Glomerular visceral epithelial cell (primary cell): Measurements from ENCODE around the gene ZNF532.
A peak's percentile ranks its signal among the peaks of the same experiment; 100 is the strongest.

Experiments used
- DNase-seq: peaks from one replicate; pipeline ENCODE4 v3.0.0-alpha.2; 2016; ENCODE audit errors: extremely low spot score

The ZNF532 gene

DNA sequence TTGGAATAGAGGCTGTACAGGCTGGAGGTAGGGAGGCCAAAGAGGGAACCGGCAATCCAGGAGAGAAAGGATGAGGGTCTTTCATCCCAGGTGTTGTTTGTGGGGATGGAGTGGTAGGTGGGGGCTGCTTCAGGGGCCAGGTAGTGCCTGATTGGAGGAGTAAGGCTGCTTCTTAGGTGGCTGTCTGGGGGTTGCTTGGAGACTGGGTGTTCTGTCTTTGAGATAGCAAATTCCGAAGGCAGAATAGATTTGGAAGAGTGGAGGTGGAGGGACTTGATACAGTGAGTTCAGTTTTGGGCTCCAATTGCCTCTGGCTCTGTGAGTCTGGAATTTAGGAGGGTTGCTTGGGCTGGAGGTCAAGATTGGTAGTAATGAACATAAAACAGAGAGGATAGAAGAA is 5.9 kb downstream of the ZNF532 start:
- no peak for DNase-seq

DNA sequence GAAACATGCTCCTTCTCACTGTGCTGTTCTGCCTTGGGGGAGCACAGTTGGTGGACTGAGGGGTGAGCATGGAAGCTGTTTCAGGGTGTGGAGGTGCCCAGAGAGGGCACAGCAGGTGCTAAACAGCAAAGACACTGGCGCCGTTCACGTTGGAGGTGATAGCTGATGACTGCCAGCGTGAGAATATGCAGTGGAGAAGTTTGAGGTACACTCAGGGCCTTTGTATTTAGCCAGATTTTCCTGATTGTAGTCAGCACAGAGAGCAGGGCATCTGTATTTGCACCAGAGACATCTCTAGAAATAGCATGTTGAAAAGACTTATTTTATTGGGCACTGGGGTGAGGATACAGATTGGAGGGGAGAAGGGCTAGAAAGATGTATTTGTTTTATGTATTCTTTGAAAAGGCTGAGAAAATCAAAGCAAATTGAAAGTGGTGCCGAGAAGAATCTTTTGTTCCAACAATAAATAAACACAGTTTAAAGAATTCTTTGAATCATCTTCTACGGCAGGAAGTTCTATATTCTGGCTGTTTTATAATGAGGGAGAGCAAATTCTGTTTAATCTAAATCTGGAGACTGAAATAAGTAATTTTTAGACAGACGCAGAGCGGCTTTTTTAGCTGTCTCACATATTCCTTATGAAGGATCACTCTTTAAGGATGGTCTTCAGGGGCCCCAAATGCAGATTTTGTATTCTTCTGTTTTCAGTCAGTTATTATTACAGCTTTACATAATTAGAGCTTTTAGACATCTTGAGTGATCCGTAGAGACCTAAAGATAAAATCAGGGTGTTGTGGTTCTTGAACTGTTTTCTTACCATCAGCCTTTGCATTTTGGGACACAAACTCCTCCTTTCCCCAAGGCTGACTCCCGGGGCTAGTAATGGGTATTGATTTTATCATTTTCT is 7.1 kb downstream of the ZNF532 start:
- no peak for DNase-seq

- no peak for DNase-seq
These were observed 14.0 kb downstream of the ZNF532 start for GRCh38 chr18:58878640-58879039.

DNA sequence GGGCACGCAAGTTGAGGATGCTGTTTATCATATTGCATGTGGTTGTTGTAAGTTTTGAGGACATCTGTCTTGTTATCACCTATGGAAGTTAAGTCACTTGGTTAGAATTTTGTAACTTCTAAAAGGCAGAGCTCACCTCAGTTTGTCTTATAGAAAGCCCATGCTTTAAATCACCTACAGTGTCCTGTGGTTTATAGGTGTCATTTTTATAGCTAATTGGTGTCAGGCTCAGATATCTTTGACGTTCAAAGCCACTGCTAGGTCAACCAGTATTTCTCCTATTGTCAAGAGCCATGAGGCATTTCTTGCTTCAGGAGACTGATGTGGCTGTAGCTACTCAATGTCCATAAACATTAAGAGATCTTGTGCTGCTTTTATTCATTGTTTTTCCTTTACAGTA is 16.8 kb downstream of the ZNF532 start:
- DNase-seq, result no peak

- DNase-seq, result no peak
These were observed 17.4 kb downstream of the ZNF532 start for GRCh38 chr18:58882044-58882443.

- no peak for DNase-seq
These were observed 18.0 kb downstream of the ZNF532 start for GRCh38 chr18:58882686-58883085.

GRCh38 chr18:58884680-58885079 is 20.0 kb downstream of the ZNF532 start:
- DNase-seq, result no peak

DNA sequence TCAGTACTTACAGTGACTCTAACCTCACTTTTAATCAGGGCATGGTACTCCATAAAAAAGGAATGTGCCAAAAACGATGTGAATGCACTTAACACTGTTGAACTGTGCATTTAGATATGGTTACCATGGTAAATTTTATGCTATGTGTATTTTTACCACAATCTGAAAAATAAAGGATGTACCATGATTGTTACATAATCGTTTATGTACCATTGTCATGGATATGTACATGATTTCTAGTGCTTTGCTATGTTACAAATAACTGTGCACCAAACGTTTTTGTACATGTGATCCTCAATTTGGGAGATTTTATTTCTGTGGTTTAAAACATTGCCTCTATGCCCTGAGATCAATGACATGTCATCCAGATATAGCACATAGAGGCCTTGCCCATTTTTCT is 21.8 kb downstream of the ZNF532 start:
- DNase-seq, result no peak

- no peak for DNase-seq
These were observed 22.4 kb downstream of the ZNF532 start for GRCh38 chr18:58886864-58887612.

GRCh38 chr18:58887613-58887963 is 22.9 kb downstream of the ZNF532 start:
- peak; percentile 89 for DNase-seq

GRCh38 chr18:58891776-58892175 is 27.1 kb downstream of the ZNF532 start:
- no peak for DNase-seq

GRCh38 chr18:58892488-58892887 is 27.8 kb downstream of the ZNF532 start:
- DNase-seq, result no peak

GRCh38 chr18:58893388-58894099 is 28.9 kb downstream of the ZNF532 start:
- peak; percentile 46 for DNase-seq

GRCh38 chr18:58894930-58895329 is 30.3 kb downstream of the ZNF532 start:
- no peak for DNase-seq

DNA sequence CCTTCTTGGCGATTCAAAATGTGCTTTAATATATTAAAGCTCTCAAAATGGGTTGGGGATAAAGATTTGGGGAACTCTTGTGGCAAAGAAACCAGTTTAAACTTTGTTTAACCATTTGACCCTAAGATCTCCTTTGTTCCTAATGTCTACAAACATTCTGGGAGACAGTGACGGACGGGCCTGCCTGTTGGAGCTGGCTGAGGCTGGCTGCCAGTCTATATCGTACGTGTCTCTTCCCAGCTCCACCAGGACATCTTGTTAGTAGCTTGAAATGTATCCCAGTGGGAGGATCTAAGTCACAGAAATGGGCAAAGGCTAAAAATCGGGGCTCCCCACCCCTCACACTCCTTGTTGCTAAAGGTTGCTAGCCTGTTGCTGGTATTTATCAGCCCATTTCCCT is 30.7 kb downstream of the ZNF532 start:
- no peak for DNase-seq

DNA sequence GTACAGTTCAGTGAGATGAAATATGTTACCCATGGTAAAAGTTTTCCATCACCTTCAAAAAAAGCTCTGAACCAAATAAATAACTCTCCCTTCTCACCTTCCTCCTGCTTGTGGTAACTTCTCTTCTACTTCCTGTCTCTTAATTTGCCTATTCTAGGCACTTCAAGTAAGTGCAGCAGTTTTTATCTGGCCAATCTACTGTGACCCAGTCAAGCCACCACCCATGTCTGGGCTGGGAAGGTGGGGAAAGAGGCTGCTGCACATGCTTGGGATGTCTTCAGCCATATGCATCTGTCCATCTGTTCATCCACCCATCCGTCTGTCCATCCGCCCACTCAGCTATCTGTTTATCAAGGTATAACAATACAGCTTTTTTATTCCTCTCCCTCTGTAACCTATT is 31.6 kb downstream of the ZNF532 start:
- no peak for DNase-seq

- no peak for DNase-seq
These were observed 32.2 kb downstream of the ZNF532 start for GRCh38 chr18:58896734-58897508.

- no peak for DNase-seq
These were observed 33.5 kb downstream of the ZNF532 start for GRCh38 chr18:58898010-58898799.

DNA sequence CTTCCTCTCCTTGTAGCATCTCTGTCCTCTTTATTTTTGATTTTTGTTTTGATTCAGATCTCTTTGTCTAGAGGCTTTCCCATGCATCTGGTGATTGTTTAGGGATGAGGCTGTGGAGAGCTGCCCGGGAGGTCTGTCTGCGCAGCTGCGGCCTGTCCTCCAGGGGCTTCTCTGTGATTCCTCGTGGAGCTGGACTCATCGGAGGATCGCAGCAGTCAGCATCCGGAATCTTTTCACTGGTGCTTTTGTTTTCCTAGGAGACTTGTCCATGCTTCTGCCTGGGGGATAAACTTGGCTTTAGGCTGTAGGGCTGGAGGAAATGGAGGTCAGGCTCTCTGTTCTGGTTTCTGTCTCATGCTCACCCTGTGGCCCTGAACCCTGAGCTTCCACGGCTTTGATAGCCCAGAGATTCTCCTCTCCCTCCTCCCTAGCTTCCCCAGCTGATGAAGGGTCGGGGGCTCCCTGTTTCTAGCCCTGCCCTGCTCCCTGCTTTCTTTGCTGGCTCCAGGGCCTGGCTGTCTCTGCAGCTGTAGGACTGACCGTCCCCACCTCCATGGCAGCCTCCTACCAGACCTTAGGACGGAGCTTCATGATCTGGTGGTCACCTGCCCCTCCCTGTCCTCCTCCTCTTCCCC is 35.5 kb downstream of the ZNF532 start:
- no peak for DNase-seq

GRCh38 chr18:58901143-58901542 is 36.5 kb downstream of the ZNF532 start:
- no peak for DNase-seq
